Neural crest cell (in vitro differentiated cells): ENCODE data around the gene OTUB1. TPM values are rescaled to one million over a fixed set of nuclear protein-coding genes. Genes with fewer than 3 reads are reported as not detected.

Source experiments
- DNase-seq: peaks from one replicate; pipeline ENCODE4 v3.0.0; 2021; ENCODE audit warnings: low read depth, mixed read lengths, low spot score
- H3K27ac Mint-ChIP-seq: one replicate; pipeline ENCODE4 v1.8.0; 2021; ENCODE audit warnings: mild to moderate bottlenecking, mixed read lengths; ENCODE audit not compliant: unreplicated experiment
- H3K27me3 Mint-ChIP-seq: 2 replicates; pipeline ENCODE4 v1.8.0; 2021; ENCODE audit warnings: low read depth, mild to moderate bottlenecking, mixed read lengths
- H3K36me3 Mint-ChIP-seq: 2 replicates; pipeline ENCODE4 v1.8.0; 2021; ENCODE audit warnings: low read depth, mild to moderate bottlenecking, mixed read lengths
- H3K4me1 Mint-ChIP-seq: 2 replicates; pipeline ENCODE4 v1.8.0; 2021; ENCODE audit warnings: mixed read lengths
- H3K4me3 Mint-ChIP-seq: one replicate; pipeline ENCODE4 v1.8.0; 2021; ENCODE audit warnings: mild to moderate bottlenecking, mixed read lengths
- H3K9me3 Mint-ChIP-seq: 2 replicates; pipeline ENCODE4 v1.8.0; 2021; ENCODE audit warnings: mixed read lengths
- total RNA-seq: library from RNA; stranded (reverse); gene quantifications from 2 replicates; pipeline ENCODE4 v1.2.1, GENCODE V29; 2021
- TF ChIP-seq, protein P1 (sequence below): fragments of 200-600 bp; sonication (generic); conservative IDR thresholded peaks from 2 replicates; pipeline ENCODE4 v1.5.0; 2021; ENCODE audit warnings: antibody characterized with exemption, mild to moderate bottlenecking

The OTUB1 gene
- total RNA-seq, 1 donor from 2014 or later = 124 TPM

DNA sequence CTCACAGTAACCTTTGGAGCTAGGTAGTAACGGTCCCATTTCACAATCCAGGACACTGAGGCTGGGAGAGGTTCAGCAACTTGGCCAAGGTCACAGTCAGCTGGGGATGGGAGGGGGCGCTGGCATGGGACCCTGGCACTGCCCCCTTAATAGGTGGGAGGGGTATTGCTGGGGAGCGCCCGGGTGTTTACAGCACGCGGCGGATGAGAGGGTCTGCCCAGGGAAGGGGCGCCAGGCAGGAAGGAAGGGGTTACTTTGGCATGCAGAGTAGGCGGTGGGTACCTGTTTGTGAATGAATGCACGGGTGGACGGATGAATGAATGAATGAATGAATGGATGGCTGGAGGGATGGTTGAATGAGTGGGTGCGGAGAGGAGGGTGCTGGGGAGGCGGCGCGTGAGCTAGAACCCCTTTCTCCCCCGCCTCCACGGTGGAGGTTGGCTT, 48.9 kb downstream of the OTUB1 start:
- DNase-seq = no peak
- no peaks in the 10 kb centered on the region for H3K9me3 Mint-ChIP-seq
- H3K4me3 Mint-ChIP-seq = peak overlapping the region; percentile 79
- peaks cover 21% of the 10 kb centered on the region for H3K4me1 Mint-ChIP-seq
- H3K36me3 Mint-ChIP-seq = no peaks in the 10 kb centered on the region
- H3K27me3 Mint-ChIP-seq = peaks cover 51% of the 10 kb centered on the region
- TF ChIP-seq, protein P1, sequence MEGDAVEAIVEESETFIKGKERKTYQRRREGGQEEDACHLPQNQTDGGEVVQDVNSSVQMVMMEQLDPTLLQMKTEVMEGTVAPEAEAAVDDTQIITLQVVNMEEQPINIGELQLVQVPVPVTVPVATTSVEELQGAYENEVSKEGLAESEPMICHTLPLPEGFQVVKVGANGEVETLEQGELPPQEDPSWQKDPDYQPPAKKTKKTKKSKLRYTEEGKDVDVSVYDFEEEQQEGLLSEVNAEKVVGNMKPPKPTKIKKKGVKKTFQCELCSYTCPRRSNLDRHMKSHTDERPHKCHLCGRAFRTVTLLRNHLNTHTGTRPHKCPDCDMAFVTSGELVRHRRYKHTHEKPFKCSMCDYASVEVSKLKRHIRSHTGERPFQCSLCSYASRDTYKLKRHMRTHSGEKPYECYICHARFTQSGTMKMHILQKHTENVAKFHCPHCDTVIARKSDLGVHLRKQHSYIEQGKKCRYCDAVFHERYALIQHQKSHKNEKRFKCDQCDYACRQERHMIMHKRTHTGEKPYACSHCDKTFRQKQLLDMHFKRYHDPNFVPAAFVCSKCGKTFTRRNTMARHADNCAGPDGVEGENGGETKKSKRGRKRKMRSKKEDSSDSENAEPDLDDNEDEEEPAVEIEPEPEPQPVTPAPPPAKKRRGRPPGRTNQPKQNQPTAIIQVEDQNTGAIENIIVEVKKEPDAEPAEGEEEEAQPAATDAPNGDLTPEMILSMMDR = no peak
- H3K27ac Mint-ChIP-seq = peak overlapping the region; percentile 57

DNA sequence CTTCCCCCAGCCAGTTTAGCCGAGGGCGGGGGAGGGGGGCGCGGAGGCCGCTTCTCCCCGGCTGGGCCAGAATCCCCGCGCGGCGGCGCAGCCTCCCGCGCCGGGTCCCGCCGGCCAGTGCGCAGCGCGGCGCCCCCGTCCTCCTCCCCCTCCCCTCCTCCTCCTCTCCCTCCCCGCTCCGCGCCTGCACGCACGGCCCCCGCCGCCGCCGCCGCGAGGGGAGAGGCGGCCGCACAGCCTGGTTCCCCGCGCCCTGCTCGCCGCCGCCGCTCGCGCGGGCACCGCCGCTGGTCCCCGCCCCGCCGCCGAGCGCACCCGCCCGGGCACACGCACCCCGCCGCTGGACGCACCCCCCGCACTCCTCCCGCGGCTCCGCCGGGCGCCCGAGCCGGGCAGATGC, 49.3 kb downstream of the OTUB1 start, which contains the start of gene FLRT1:
FLRT1 (plus strand) TSS at position 356 of the 400 bp plus-strand sequence. CDS start 80,337 bp downstream, outside the sequence.
- Mint-ChIP-seq H3K4me1 (peaks cover 19% of the 10 kb centered on the region), H3K27ac (peak within 1 kb of the TSS; percentile 57), H3K9me3 (no peaks in the 10 kb centered on the region), H3K4me3 (peak within 1 kb of the TSS; percentile 79), H3K27me3 (peaks cover 51% of the 10 kb centered on the region), H3K36me3 (no peaks in the 10 kb centered on the region)
- TF ChIP-seq, protein P1 = no peak
- DNase-seq = no peak

DNA sequence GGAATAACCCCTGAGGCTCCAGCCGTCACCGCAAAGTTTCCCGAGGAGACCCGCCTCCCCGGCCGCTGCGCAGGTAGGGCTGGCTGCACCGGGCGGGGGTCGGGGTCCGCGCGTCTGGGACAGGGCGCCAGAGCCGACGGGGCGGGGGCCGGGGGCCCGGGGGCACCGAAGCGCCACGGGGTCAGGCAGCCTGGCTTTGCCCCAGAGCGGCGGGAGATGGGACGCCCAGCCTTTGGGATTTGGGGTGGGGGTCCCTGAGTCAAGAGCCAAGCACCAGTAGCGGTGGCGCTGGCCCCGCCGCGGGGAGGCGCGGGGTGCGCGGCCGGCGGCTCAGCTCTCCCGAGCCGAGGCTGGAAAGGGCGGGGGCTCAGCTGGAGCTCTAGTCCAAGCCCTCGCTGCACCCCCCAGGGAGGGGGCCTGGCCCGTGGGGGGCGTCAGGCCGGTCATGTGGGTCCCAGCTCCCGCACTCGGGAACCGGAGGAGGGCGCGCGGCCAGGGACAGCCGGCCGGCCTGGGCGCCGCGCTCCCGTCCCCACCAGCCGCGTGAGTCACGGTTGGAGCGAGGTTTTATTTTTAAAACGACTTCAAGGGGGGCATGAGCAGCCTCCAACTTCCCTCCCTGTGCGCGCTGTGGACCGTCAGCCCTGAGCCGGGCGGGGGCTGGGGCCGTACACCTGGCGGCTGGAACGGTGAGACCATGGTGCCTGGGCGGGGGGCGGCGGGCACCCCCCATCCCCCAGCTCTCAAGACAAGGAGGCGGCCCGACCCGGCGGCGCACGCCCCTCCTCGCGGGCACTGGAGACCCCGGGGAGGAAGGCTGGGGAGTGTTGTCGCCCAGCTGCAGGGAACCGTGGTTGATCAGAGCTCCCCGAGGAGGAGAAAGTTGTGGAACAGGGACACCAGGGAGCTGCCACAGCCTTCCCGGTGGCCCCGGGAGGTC, 50.1 kb downstream of the OTUB1 start:
- Mint-ChIP-seq H3K27me3 (peaks cover 55% of the 10 kb centered on the region), H3K9me3 (no peaks in the 10 kb centered on the region), H3K4me3 (no peak overlapping the region), H3K36me3 (no peaks in the 10 kb centered on the region), H3K4me1 (peaks cover 25% of the 10 kb centered on the region), H3K27ac (no peak overlapping the region)
- TF ChIP-seq, protein P1 = no peak
- DNase-seq = no peak

DNA sequence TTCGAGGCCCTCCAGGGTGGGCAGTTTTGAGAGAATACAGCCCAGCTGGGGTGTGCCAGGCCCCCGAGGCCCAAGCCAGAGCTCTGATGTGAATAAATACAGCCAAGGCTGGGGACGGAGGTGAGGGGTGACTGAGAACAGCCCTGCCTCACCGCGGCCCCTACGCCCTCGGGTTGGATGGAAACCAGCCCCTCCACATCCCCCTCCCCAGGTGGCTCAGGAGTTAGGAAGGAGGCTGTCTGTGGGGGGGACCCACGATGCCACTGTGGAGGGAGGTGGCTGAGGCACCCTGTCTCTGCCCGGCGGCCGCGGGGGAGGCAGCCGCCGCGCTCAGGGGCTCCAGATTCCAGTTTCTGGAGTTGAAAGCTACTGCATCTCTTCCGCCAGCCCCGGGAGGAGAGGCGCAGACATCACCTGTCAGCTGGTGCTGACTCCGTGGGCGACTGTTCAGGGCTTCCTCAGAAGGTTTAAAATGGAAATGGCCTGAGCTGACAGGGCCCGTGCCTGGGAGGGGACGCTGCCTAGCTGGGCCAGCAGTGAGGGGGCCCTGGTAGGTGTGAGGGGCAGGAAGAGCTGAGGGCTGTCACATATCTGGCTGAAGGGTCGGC, 50.9 kb downstream of the OTUB1 start:
- H3K9me3 Mint-ChIP-seq = no peaks in the 10 kb centered on the region
- H3K4me3 Mint-ChIP-seq = peak overlapping the region; percentile 57
- TF ChIP-seq, protein P1 = no peak
- H3K4me1 Mint-ChIP-seq = peaks cover 28% of the 10 kb centered on the region
- H3K27ac Mint-ChIP-seq = no peak overlapping the region
- no peaks in the 10 kb centered on the region for H3K36me3 Mint-ChIP-seq
- no peak for DNase-seq
- H3K27me3 Mint-ChIP-seq = peaks cover 57% of the 10 kb centered on the region

GRCh38 chr11:64038500-64038899, 52.3 kb downstream of the OTUB1 start:
- TF ChIP-seq, protein P1 = no peak
- H3K4me3 Mint-ChIP-seq = no peak overlapping the region
- no peak overlapping the region for H3K27ac Mint-ChIP-seq
- no peak for DNase-seq
- peaks cover 35% of the 10 kb centered on the region for H3K4me1 Mint-ChIP-seq
- no peaks in the 10 kb centered on the region for H3K9me3 Mint-ChIP-seq
- peaks cover 50% of the 10 kb centered on the region for H3K27me3 Mint-ChIP-seq
- no peaks in the 10 kb centered on the region for H3K36me3 Mint-ChIP-seq
